Muscle layer of colon (tissue), 2 donors: ENCODE data around the gene RPSA.

Source experiments
- H3K27ac ChIP-seq: one replicate; pipeline ENCODE4 v1.7.0; 2013; ENCODE audit warnings: low read depth, mild to moderate bottlenecking, low read length, moderate library complexity
- H3K27me3 ChIP-seq, 2 donors: one replicate each; pipeline ENCODE4 v1.7.0; 2013; ENCODE audit warnings: low read length in 2 of 2, mild to moderate bottlenecking in 2 of 2; ENCODE audit not compliant: insufficient read depth in 2 of 2, control insufficient read depth in 1 of 2
- H3K36me3 ChIP-seq: one replicate; pipeline ENCODE4 v1.7.0; 2013; ENCODE audit warnings: mild to moderate bottlenecking, low read length; ENCODE audit not compliant: insufficient read depth
- H3K4me1 ChIP-seq: one replicate; pipeline ENCODE4 v1.7.0; 2013; ENCODE audit warnings: mild to moderate bottlenecking, low read length; ENCODE audit not compliant: insufficient read depth
- H3K4me3 ChIP-seq, 2 donors: one replicate each; pipeline ENCODE4 v1.7.0; 2013; ENCODE audit warnings: low read length in 2 of 2, low read depth in 1 of 2, mild to moderate bottlenecking in 1 of 2, moderate library complexity in 1 of 2
- H3K9ac ChIP-seq: one replicate; pipeline ENCODE4 v1.7.0; 2013; ENCODE audit warnings: low read length
- H3K9me3 ChIP-seq: one replicate; pipeline ENCODE4 v1.7.0; 2013; ENCODE audit warnings: mild to moderate bottlenecking, low read length
- donor health status: abdominal sarcoma.
- donor health status: Adenocarcinoma of cecum.

RPSA gene

DNA sequence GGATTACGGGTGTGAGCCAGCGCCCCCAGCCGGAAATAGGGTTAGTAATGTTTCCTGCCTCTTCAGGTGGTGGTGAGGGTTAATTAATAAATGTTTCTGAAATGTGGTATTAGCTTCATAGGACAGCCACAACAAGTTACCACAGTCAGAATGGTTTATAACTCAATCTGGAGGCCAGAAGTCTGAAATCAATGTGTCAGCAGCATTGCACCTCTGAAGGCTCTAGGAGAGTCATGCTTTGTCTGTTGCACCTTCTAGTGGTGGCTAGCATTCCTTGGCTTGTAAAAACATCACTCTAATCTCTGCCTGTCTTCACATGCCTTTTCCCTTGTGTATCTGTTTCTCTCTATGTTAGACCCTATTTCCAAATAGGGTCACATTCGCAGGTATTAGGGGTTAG is 7.8 kb upstream of the RPSA start:
- Histone ChIP-seq H3K9ac (no peak overlapping the region), H3K4me1 (no peaks in the 10 kb centered on the region), H3K36me3 (peaks cover 34% of the 10 kb centered on the region), H3K27me3 (no peaks in the 10 kb centered on the region), H3K27ac (no peak overlapping the region), H3K9me3 (no peaks in the 10 kb centered on the region), H3K4me3 (no peak overlapping the region)

GRCh38 chr3:39401983-39402382 is 4.5 kb upstream of the RPSA start:
- H3K27ac ChIP-seq, result no peak overlapping the region

GRCh38 chr3:39404943-39405686 is 1.4 kb upstream of the RPSA start:
- Histone ChIP-seq H3K9ac (no peak overlapping the region), H3K27me3 (no peaks in the 10 kb centered on the region), H3K4me3 (no peak overlapping the region), H3K36me3 (peaks cover 20% of the 10 kb centered on the region), H3K9me3 (no peaks in the 10 kb centered on the region), H3K4me1 (peaks cover 15% of the 10 kb centered on the region), H3K27ac (no peak overlapping the region)

More at GRCh38 chr3:39401983-39402382, 4.5 kb upstream of the RPSA start:
- Histone ChIP-seq H3K27me3 (no peaks in the 10 kb centered on the region), H3K4me3 (no peak overlapping the region), H3K9me3 (no peaks in the 10 kb centered on the region), H3K36me3 (peaks cover 11% of the 10 kb centered on the region), H3K9ac (no peak overlapping the region), H3K4me1 (peaks cover under 1% of the 10 kb centered on the region)

GRCh38 chr3:39405687-39406367 is 693 bp upstream of the RPSA start:
- no peaks in the 10 kb centered on the region for H3K9me3 ChIP-seq
- H3K36me3 ChIP-seq, result peaks cover 21% of the 10 kb centered on the region
- H3K4me3 ChIP-seq, result peak overlapping the region; percentile 72 to 92
- peak overlapping the region; percentile 63 for H3K9ac ChIP-seq
- no peaks in the 10 kb centered on the region for H3K27me3 ChIP-seq
- H3K27ac ChIP-seq, result peak overlapping the region; percentile 94
- H3K4me1 ChIP-seq, result peaks cover 15% of the 10 kb centered on the region

DNA sequence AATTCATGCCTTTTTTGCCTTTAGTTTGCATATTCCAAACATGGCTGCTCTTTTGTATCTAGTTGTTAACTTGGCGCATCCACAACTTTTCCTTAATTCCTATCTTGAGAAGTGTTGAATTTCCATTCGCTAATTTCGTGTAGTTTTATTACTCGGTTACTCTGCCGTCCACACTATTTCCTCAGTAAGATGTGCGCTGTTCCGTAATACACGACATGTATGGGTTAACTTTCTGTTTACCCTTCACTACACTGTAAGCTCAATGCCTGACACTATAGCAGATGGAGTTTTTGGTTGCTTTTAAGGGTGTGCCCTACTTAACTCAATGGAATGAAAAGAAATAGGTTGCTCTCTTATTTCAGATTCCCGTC is 724 bp downstream of the RPSA start:
- Histone ChIP-seq H3K27ac (peak overlapping the region; percentile 94), H3K27me3 (no peaks in the 10 kb centered on the region), H3K4me3 (peak overlapping the region; percentile 72 to 92), H3K9ac (peak overlapping the region; percentile 63), H3K9me3 (no peaks in the 10 kb centered on the region), H3K36me3 (peaks cover 36% of the 10 kb centered on the region), H3K4me1 (peaks cover 15% of the 10 kb centered on the region)

DNA sequence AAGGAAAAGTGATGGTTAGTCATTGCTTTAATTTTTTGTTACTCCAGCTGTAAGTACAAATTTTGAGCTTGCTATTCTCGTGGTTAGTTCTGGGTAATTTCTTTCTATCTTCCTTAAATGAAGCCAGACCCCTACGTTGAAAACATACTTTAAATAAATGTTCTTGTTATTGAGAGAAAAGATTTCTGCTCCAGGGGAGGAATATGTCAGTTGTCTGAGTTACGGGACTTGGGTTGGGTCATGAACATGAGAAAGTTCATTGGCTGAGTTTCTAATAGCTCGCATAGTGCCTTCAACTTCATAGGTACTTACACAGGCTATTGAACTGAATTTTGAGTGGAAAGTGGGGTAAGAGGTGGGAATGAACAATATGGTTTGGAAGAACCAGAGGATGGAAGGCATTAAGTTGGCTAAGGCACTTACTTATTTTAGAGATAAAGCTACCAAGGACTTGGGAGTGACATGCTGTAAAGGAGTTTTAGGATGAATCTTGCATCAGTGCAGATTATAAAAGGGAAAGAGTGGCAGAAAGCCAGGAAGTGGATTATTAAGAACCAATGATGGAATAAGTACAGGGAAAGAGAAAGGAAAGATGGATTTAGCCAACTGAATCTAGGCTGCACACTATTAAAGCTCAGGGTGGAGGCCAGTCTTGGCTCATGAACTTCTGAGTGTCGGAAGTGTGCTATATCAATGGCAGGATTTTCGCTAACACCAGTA is 1.4 kb downstream of the RPSA start:
- Histone ChIP-seq H3K4me3 (peak overlapping the region in 1 of 2 donors; percentile 92), H3K4me1 (peaks cover 15% of the 10 kb centered on the region)

GRCh38 chr3:39408493-39409372 is 2.2 kb downstream of the RPSA start:
- Histone ChIP-seq H3K4me3 (no peak overlapping the region), H3K4me1 (peaks cover 15% of the 10 kb centered on the region), H3K27me3 (no peaks in the 10 kb centered on the region), H3K9ac (no peak overlapping the region), H3K9me3 (no peaks in the 10 kb centered on the region), H3K36me3 (peaks cover 50% of the 10 kb centered on the region), H3K27ac (no peak overlapping the region)

More for the DNA sequence above, 1.4 kb downstream of the RPSA start:
- Histone ChIP-seq H3K27me3 (no peaks in the 10 kb centered on the region), H3K9me3 (no peaks in the 10 kb centered on the region), H3K36me3 (peaks cover 42% of the 10 kb centered on the region), H3K9ac (peak overlapping the region; percentile 63), H3K27ac (peak overlapping the region; percentile 94)

- Histone ChIP-seq H3K4me3 (no peak overlapping the region), H3K9ac (no peak overlapping the region), H3K4me1 (peaks cover 15% of the 10 kb centered on the region), H3K27ac (no peak overlapping the region), H3K27me3 (no peaks in the 10 kb centered on the region), H3K9me3 (no peaks in the 10 kb centered on the region), H3K36me3 (peaks cover 59% of the 10 kb centered on the region)
These were observed 3.1 kb downstream of the RPSA start for GRCh38 chr3:39409514-39410136.

GRCh38 chr3:39410893-39411292 is 4.4 kb downstream of the RPSA start:
- no peaks in the 10 kb centered on the region for H3K27me3 ChIP-seq
- no peak overlapping the region for H3K4me3 ChIP-seq
- H3K27ac ChIP-seq, result no peak overlapping the region
- peaks cover 59% of the 10 kb centered on the region for H3K36me3 ChIP-seq
- H3K9ac ChIP-seq, result no peak overlapping the region
- H3K9me3 ChIP-seq, result no peaks in the 10 kb centered on the region
- peaks cover 15% of the 10 kb centered on the region for H3K4me1 ChIP-seq

DNA sequence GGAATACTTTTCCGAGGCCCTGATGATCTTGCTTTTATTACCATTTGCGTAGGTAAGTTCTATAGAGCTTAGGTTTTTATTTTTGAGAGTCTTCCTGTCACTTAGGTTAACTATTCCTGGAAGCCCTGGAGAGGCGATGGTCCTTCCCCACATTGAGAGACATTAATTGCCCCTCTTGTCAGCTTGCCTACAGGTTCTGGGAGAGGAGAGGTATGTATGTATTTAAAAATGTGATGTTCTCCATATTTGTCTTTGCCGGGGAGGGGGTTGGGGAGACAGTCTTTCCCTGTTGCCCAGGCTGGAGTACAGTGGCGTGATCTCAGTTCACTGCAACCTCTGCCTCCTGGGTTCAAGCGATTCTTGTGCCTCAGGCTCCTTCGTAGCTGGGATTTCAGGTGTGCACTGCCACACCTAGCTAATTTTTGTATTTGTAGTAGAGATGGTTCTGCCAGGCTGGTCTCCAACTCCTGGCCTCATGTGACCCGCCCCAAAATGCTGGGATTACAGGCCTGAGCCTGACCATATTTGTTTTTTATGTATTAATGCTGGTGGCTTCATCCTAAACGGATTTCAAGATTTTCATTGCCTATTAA is 6.2 kb downstream of the RPSA start:
- H3K36me3 ChIP-seq, result peaks cover 58% of the 10 kb centered on the region
- H3K9ac ChIP-seq, result no peak overlapping the region
- H3K27me3 ChIP-seq, result no peaks in the 10 kb centered on the region
- peaks cover 7% of the 10 kb centered on the region for H3K4me1 ChIP-seq
- no peaks in the 10 kb centered on the region for H3K9me3 ChIP-seq
- no peak overlapping the region for H3K27ac ChIP-seq
- no peak overlapping the region for H3K4me3 ChIP-seq
